Measurements from ENCODE around the gene ZBTB8B.
"Not testable (repeated sequence)": the region's sequence is repeated elsewhere in the genome, so short reads cannot be mapped to it uniquely, and the experiment has no call there.

Gene ZBTB8B

GRCh38 chr1:32464716-32465577 is at the start of gene ZBTB8B:
Gene ZBTB8B, plus strand, starts transcription at chr1:32465072. Its CDS starts 5,553 bp downstream, at chr1:32470625.
- peak; percentile 67 for DNase-seq

GRCh38 chr1:32421775-32422174 is 43.1 kb upstream of the ZBTB8B start:
- DNase-seq, result no peak

GRCh38 chr1:32426489-32427255 is 38.2 kb upstream of the ZBTB8B start:
- no peak for DNase-seq

- DNase-seq, result no peak
These were observed 37.5 kb upstream of the ZBTB8B start for GRCh38 chr1:32427264-32427963.

GRCh38 chr1:32431736-32432400 is 33.0 kb upstream of the ZBTB8B start:
- no peak for DNase-seq

- DNase-seq, result no peak
These were observed 26.7 kb upstream of the ZBTB8B start for GRCh38 chr1:32438136-32438535.

- DNase-seq, result not testable (repeated sequence)
These were observed 26.1 kb upstream of the ZBTB8B start for GRCh38 chr1:32438777-32439176.

- DNase-seq, result not testable (repeated sequence)
These were observed 23.4 kb upstream of the ZBTB8B start for GRCh38 chr1:32441467-32441866.

- DNase-seq, result no peak
These were observed 17.2 kb upstream of the ZBTB8B start for GRCh38 chr1:32447469-32448185.

- peak; percentile 78 for DNase-seq
These were observed 16.6 kb upstream of the ZBTB8B start for GRCh38 chr1:32448186-32448772.

GRCh38 chr1:32448773-32449456 is 16.0 kb upstream of the ZBTB8B start:
- DNase-seq, result no peak

- not testable (repeated sequence) for DNase-seq
These were observed 15.4 kb upstream of the ZBTB8B start for GRCh38 chr1:32449457-32449831.

GRCh38 chr1:32454726-32455125 is 10.1 kb upstream of the ZBTB8B start:
- DNase-seq, result no peak

GRCh38 chr1:32455958-32456357 is 8.9 kb upstream of the ZBTB8B start:
- no peak for DNase-seq

GRCh38 chr1:32458798-32459197 is 6.1 kb upstream of the ZBTB8B start:
- DNase-seq, result not testable (repeated sequence)

- DNase-seq, result not testable (repeated sequence)
These were observed 1.9 kb upstream of the ZBTB8B start for GRCh38 chr1:32462977-32463376.

GRCh38 chr1:32464191-32464715 is 619 bp upstream of the ZBTB8B start:
- DNase-seq, result no peak

GRCh38 chr1:32465578-32465933 is 684 bp downstream of the ZBTB8B start:
- DNase-seq, result no peak

- no peak for DNase-seq
These were observed 1.9 kb downstream of the ZBTB8B start for GRCh38 chr1:32466761-32467160.

- no peak for DNase-seq
These were observed 3.9 kb downstream of the ZBTB8B start for GRCh38 chr1:32468791-32469190.

- no peak for DNase-seq
These were observed 5.6 kb downstream of the ZBTB8B start for GRCh38 chr1:32470431-32470830.
